GM21723 (cell line): Measurements from ENCODE around the gene C1orf50.
"Not testable (repeated sequence)": the region's sequence is repeated elsewhere in the genome, so short reads cannot be mapped to it uniquely, and the experiment has no call there.

Source experiments
- ATAC-seq: cut with Tn5 transposase; IDR thresholded peaks from one replicate; pipeline ENCODE4 v1.9.1; 2021; ENCODE audit warnings: mild to moderate bottlenecking, moderate library complexity; ENCODE audit not compliant: unreplicated experiment

C1orf50 gene

DNA sequence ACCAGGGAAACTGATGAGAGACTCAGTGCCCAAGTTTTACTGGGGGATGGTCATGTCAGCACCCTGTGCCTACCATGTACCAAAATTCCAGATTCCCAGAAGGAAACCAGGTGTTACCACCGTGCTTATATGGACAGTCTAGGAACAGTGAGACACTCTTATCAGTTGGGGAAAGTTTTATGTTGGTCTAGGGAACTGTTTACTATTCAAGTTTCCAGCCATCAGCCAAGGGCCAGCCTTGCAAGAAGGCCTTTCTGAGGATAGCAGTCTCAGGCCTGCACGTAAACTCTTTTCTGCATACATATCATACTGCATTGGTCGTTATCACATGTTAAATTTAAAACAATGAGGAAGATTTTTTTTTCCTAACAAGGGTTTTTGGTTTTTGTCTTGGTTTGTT lies 30.4 kb downstream of the C1orf50 start:
- no peak for ATAC-seq

DNA sequence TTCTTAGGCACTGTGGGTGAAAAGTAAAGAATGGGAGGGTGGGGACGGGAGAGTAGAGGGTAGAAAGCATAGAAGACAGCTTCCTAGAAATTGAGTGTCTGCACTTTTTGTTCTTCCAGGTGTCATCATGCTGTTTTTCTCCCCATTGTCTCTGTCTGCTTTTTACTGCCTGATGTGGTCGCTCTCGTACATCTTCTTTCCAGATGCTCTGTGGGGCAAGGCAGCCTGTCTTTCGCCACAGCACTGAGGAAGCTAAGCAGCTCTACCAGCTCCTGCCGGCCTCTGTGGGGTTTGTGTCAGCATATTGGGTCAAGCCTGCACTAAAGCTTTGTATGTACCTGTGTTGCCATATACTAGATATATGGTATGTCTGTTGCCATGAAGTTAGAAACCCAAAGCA lies 30.9 kb downstream of the C1orf50 start:
- ATAC-seq: no peak

DNA sequence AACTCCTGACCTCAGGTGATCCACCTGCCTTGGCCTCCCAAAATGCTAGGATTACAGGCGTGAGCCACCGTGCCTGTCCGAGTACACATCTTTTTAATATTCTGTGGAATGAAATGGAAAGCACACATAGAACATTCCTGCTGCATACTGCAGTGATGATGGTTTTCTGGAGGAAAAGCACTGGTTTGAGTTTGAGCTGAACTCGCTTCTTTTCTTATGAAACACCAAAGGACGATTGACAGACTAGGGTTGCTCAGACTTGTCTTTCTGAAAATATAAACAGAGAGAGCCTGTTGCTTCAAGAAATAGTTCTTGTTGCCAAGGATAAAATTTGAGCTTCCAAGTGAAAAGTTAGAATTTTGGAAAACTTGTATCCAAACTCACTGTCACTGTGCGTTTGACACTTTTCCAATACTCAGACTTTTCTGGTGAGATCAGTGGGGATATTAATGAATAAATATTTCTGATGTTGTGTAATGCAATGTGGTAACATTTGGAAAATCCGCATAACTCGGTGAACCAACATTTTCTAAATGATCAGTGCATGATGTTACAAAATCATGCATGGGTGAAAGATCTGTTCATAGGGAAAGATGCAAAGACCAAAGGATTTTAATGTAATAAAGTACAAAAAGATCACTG lies 34.9 kb downstream of the C1orf50 start:
- ATAC-seq: no peak

DNA sequence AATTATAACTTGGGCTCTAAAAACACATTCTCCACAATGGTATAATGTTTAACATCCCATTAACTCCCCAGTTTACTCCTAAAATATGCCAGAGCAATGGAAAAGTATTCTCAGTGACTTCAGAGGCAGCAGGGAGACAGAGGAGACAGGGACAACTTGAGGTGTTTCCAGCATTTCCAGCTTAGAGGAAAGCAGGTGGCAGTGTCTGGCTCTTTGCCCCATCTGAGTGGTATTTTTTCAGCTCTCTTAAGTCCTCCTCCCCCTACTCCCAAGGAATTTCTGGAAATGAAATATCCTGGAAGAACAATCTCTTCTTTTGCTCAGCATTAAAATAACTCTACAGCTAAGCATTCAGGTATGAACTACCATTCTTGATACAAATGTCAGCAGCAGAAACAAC lies 39.1 kb downstream of the C1orf50 start:
- no peak for ATAC-seq

DNA sequence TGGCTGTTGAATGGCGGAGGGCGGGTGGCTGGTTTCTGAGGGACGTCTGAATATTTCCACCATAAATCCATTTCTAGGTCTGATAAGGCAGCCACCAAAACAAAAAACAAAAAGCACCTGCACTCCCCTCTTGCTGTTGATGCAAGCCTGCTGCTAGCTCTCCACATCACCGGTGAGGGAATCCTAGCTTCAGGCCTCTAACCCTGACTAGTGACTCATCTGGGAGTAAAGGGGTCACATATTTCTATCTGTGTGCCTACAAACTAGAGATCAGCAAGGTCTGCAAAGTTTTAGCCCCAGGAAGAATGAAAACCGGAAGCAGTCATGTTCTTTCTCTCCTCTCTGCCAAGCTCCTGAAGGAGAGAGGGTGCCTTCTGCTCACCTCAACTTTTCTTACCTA lies 39.5 kb downstream of the C1orf50 start:
- no peak for ATAC-seq

DNA sequence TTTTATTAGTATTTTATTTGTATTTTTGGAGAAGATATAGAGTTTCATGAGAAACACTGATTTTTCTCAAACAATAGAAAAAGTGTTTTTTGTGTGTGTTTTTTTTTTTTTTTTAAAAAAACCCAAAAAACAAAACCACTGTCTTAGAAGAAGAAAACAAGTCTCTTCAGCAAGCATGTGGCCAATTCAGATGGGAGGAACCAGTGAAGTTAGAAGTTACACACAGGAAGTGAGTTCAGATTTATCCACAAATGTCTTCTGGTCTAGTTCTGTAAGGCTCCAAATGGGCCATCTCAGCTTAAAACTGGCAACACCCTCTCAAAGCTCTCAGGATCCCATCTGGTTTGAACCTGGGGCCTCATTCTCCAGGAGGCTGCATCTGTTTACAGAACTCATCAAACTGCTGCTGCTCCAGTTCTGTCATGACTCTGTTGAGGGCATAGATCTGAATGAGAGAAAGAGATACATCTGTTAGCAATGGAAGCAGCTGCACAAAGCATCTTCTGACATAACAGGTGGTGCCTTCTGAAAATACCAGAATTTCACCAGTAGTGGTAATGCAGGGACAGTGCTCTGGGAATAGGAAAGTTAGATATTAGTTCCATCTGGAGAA lies 40.1 kb downstream of the C1orf50 start:
- ATAC-seq: no peak

DNA sequence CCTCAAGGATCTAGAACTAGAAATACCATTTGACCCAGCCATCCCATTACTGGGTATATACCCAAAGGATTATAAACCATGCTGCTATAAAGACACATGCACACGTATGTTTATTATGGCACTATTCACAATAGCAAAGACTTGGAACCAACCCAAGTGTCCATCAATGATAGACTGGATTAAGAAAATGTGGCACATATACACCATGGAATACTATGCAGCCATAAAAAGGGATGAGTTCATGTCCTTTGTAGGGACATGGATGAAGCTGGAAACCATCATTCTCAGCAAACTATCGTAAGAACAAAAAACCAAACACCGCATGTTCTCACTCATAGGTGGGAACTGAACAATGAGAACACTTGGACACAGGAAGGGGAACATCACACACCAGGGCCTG lies 47.8 kb downstream of the C1orf50 start:
- not testable (repeated sequence) for ATAC-seq

DNA sequence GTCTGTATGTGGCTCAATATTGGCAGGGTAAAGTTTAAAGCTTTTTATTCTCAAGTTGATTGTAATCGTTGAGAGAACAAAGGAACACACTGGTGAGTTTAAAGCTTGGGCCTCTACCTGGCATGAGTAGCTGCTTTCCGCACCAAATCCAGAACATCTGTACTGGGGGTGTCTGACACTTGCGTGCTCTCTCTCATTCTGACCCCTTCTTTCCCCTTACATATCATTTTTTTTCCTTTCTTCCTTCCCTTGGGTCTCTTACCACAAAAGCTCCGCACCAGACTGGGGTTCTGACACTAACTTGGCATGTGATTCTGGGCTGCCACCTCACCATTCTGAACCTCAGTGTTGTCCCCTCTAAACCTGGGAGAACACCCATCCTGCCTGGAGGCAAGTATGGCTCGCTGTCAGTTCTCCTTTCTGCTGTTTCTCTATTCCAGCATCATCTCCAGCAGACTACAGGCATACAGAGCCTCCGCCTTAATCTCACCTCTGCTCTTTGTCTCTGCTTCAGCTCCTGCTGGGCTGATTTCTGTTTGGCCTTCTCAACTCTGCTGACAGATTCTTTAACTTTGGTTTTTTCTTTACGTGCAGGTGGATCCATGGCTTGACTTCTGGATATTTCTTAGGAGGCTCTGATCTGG lies 49.0 kb downstream of the C1orf50 start:
- peak; percentile 9 for ATAC-seq

DNA sequence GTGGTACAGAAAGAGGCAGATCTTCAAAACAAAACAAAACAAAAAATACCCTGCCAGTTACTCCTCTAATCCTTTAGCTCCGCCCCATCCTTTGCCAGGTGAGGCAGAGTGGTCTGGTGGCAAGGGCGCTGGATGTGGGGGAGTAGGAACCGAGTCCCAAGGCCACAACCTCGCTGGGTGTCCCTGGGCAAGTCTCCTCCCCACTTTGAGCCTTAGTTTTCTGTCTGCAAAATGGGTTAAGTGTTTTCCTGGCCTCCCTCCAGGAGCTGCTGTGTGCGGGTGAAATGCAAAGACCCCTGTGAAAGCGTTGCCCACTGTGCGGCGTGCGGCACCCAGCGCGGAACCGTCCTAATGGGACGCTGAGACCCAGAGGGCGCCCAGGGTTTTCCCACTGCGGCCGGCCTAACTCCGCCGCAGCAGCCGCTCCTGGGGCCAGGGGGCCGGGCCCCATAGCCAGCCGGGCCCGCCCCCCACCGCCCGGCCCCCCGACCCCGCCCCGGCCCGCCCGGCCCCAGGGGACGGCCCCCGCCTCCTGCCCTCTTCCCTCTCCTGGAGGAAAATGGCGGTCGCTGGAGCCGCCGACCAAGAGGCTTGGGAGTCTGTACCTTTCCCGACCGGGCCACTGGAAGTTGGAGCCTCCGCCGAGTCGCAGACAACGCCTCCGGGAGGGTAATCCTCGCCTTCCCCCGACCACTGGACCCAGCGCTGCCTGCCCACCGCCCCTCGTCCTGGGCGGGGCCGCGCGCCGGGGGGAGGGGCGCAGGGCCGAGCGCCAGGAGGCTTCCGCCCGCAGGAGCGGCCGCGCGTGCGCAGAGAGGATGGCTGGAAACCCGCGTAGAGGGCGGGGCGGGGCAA lies 49.8 kb downstream of the C1orf50 start, which contains the start of the genes ERMAP and SVBP:
ERMAP (plus strand) TSS at position 538 of the 855 bp plus-strand sequence. CDS start 13,327 bp downstream, outside the sequence.
SVBP (minus strand) TSS at position 813 of the 855 bp plus-strand sequence. CDS start 853 bp downstream, outside the sequence.
- peak; percentile 87 for ATAC-seq

DNA sequence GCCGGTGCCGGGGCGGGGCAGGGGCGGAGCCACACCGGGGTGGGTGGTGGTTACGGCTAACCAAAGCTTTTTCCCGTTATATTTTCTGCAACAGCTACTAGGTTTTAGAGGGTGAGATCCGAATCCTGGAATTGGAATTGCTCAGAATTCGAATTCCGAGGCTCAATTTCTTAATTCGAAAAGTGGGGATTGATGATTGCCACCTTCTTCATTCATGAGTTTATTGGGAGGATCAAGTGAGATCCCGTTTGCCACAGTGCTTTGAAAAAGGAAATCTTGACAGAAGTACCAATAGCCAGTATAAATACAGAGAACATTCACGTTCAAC lies 50.4 kb downstream of the C1orf50 start:
- ATAC-seq: no peak

DNA sequence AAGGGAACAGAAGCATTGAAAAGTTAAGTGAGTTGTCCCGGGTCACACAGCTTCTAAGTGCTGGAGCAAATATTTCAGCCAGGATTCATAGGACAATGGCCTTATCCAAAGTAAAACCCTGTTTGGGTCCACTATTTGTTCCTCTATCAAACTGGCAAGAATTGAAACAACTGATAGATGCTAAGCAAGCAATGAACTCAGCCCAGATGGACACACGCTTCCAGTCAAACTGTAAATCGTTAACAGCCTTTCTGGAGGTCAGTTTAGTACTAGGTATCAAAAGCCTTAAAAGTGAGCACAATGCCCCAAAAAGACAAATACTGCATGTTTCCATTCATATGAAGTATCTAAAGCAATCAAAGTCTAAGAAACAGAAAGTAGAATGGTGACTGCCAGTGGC lies 50.9 kb downstream of the C1orf50 start:
- no peak for ATAC-seq

DNA sequence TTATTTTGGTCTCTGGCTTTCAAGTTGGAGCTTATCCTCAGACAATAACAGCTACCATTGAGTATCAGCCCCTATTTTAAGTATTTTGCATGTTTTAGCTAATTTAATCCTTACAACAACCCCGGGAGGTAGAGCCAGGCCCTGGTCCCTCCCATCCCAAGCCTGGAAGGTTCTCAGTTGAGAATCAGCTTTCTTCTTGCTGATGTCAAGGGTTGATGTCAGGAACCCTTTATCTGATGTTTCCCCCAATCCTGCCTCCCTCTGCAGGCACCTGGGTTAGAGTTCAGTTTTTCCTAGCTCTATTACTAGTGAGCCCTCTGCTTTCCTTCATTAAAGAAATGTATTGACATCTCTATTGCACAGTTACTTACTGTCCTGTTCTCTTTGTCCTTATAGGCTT lies 53.8 kb downstream of the C1orf50 start:
- no peak for ATAC-seq

DNA sequence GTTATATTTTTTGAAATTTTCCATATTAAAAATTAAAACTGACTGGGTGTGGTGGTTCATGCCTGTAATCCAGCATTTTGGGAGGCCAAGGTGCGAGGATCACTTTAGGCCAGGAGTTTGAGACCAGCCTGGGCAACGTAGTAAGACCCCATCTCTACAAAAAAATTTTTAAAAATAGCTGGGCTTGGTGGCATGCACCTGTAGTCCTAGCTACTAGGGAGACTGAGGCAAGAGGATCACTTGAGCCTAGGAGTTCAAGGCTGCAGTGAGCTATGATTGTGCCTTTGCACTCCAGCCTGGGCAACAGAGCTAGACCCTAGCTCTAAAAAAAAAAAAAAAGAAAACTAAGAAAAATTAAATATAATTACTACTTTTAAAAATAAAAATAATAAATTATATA lies 54.6 kb downstream of the C1orf50 start:
- ATAC-seq: no peak

DNA sequence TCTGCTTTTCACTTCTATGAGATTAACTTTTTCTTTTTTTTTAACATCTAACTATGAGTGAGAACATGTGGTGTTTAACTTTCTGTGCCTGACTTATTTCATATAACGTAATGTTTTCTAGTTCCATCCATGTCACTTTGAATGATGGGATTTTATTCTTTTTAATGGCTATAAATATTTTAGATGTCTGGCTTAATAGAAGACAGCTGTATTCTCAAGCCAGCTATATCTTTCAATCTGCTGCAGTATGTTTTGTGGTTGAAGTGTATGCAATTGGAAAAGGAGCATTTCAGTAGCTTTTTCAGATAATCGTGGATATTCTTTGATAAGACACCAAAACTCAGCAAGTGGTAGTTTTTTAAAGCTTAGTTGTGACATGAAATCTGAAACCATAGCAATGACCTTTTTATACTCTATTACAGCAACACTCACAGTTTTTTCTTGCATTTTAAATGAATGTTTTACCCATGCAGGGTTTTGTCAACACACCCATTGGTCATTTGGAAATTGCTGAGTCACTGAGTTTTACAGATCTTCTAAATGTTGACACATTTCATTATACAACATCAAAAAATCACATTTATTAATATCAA lies 55.8 kb downstream of the C1orf50 start:
- ATAC-seq: no peak

DNA sequence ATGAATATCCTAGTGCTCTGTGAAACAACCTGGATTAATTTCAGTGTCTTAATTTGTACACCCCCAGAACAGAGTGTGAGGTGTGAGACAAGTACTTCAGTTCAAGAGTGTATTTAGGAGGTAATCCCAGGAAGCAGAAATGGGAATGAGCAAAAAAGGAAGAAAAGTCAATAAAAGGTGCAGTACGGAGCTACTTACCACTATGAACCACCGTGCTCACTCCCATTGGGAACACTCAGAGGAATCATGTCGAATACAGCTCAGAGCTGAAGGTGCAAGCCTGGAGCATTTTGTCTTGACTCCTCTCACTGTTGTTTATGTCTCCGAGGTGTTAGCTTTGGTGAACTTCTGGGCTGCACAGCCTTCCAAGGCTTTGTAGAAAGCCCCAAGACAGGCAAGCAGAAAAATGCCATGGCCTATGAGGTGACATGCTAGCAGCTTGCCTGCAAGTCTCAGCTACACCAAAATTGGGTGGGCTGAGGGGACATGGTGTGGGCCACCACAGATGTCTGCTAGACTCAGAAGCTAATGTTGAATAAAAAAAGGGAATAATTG lies 57.5 kb downstream of the C1orf50 start:
- no peak for ATAC-seq

DNA sequence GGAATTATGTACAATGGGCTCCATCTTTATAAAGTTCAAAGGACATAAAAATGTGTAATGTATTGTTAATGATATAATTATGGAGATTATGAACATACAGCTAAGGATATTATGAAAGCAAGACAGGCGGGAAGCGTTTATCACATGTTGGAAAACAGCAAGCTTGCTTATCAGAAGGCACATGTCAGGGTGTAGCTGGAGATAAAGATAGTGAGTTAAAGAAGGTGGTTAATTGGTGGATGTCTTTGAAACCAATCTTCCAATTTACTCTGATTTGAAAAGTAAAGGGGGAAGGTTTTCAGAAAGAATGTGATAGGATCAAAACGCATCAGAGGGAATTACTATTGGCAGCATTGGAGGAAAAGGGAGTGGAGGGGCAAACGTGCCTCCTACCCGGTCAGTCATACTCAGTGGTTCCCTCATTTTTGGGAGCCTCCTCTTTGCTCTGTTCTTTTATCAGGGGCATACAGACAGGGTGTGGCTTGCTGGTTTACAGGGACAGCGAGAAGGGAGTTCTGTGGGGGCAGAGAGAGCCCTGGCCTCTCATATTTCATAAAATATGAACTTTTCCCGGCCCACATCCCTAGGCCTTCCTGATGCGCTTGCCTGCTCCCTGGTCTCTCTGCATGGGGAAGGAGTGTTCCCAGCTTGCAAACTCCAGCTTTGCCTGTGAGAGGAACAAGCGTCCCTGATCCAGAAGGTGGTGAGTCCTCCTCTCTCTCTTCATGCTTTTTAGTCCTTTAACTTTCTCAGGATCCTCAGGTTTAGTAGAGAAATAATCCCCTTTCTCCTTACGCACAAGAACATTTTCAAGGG lies 58.2 kb downstream of the C1orf50 start:
- ATAC-seq: no peak
